H9 (cell line): ENCODE data around the gene PIGM. TPM values are rescaled to one million over a fixed set of nuclear protein-coding genes. Genes with fewer than 3 reads are reported as not detected.

Experiments used
- DNase-seq: peaks from one replicate; pipeline ENCODE4 v3.0.0-alpha.2; 2017
- H2AFZ ChIP-seq: one replicate; pipeline ENCODE4 v1.6.1; 2013; ENCODE audit warnings: mild to moderate bottlenecking, low read length, control low read depth, moderate library complexity
- H2AK5ac ChIP-seq: 2 replicates; pipeline ENCODE4 v1.6.1; 2013; ENCODE audit warnings: low read length, control low read depth, mixed read lengths; ENCODE audit not compliant: insufficient read length
- H2BK120ac ChIP-seq: one replicate; pipeline ENCODE4 v1.6.1; 2013; ENCODE audit warnings: low read depth, mild to moderate bottlenecking, low read length, control low read depth, inconsistent platforms; ENCODE audit not compliant: poor library complexity, severe bottlenecking
- H2BK12ac ChIP-seq: 2 replicates; pipeline ENCODE4 v1.6.1; 2013; ENCODE audit warnings: low read length, control low read depth, mixed read lengths, low read depth; ENCODE audit not compliant: insufficient read length
- H2BK15ac ChIP-seq: 2 replicates; pipeline ENCODE4 v1.6.1; 2013; ENCODE audit warnings: low read depth, low read length, control low read depth
- H2BK20ac ChIP-seq: one replicate; pipeline ENCODE4 v1.6.1; 2013; ENCODE audit warnings: low read depth, mild to moderate bottlenecking, low read length, control low read depth, inconsistent platforms; ENCODE audit not compliant: poor library complexity, severe bottlenecking
- H2BK5ac ChIP-seq: 2 replicates; pipeline ENCODE4 v1.6.1; 2013; ENCODE audit warnings: low read length, control low read depth, mixed read lengths; ENCODE audit not compliant: insufficient read length
- H3K14ac ChIP-seq: 2 replicates; pipeline ENCODE4 v1.6.1; 2013; ENCODE audit warnings: low read length, control low read depth; ENCODE audit not compliant: insufficient read depth
- H3K18ac ChIP-seq: 2 replicates; pipeline ENCODE4 v1.6.1; 2013; ENCODE audit warnings: low read depth, mild to moderate bottlenecking, mixed read lengths, low read length, control low read depth; ENCODE audit not compliant: insufficient read length
- H3K23ac ChIP-seq: 2 replicates; pipeline ENCODE4 v1.6.1; 2013; ENCODE audit warnings: low read length, control low read depth, mixed read lengths, low read depth; ENCODE audit not compliant: insufficient read length
- H3K23me2 ChIP-seq: 2 replicates; pipeline ENCODE4 v1.6.1; 2013; ENCODE audit warnings: low read depth, mild to moderate bottlenecking, mixed read lengths, low read length, control low read depth; ENCODE audit not compliant: insufficient read length, poor library complexity, severe bottlenecking
- H3K27ac ChIP-seq: 2 replicates; pipeline ENCODE4 v1.5.1; 2013; ENCODE audit warnings: low read length, control low read depth, mixed read lengths, low read depth; ENCODE audit not compliant: insufficient read length
- H3K27me3 ChIP-seq: 2 replicates; pipeline ENCODE4 v1.6.1; 2013; ENCODE audit warnings: low read length, control low read depth, inconsistent platforms; ENCODE audit not compliant: insufficient read depth
- H3K4ac ChIP-seq: 2 replicates; pipeline ENCODE4 v1.6.1; 2013; ENCODE audit warnings: low read depth, mild to moderate bottlenecking, control low read depth, inconsistent platforms, low read length, moderate library complexity
- H3K4me1 ChIP-seq: 2 replicates; pipeline ENCODE4 v1.6.1; 2013; ENCODE audit warnings: low read length, control low read depth, inconsistent platforms; ENCODE audit not compliant: insufficient read depth
- H3K4me2 ChIP-seq: 2 replicates; pipeline ENCODE4 v1.6.1; 2013; ENCODE audit warnings: low read length, control low read depth, mixed read lengths; ENCODE audit not compliant: insufficient read length, insufficient read depth
- H3K56ac ChIP-seq: 2 replicates; pipeline ENCODE4 v1.6.1; 2013; ENCODE audit warnings: low read depth, mild to moderate bottlenecking, mixed read lengths, low read length, control low read depth; ENCODE audit not compliant: insufficient read length
- H3K79me1 ChIP-seq: 2 replicates; pipeline ENCODE4 v1.6.1; 2013; ENCODE audit warnings: low read depth, mild to moderate bottlenecking, moderate library complexity, low read length, control low read depth, inconsistent platforms; ENCODE audit not compliant: insufficient read depth, poor library complexity, severe bottlenecking
- H3K79me2 ChIP-seq: 2 replicates; pipeline ENCODE4 v1.6.1; 2013; ENCODE audit warnings: low read length, control low read depth, inconsistent platforms; ENCODE audit not compliant: insufficient read depth
- H3K9ac ChIP-seq: 2 replicates; pipeline ENCODE4 v1.6.1; 2013; ENCODE audit warnings: low read length, control low read depth, mixed read lengths; ENCODE audit not compliant: insufficient read length; ENCODE audit errors: extremely low read depth
- H3K9me3 ChIP-seq: one replicate; pipeline ENCODE4 v1.6.1; 2013; ENCODE audit warnings: low read depth, low read length, inconsistent platforms; ENCODE audit not compliant: control insufficient read depth
- H3T11ph ChIP-seq: one replicate; pipeline ENCODE4 v1.6.1; 2013; ENCODE audit warnings: mild to moderate bottlenecking, low read length, control low read depth, inconsistent platforms
- H4K20me1 ChIP-seq: one replicate; pipeline ENCODE4 v1.6.1; 2013; ENCODE audit not compliant: control insufficient read depth, insufficient read length, insufficient read depth
- H4K5ac ChIP-seq: 2 replicates; pipeline ENCODE4 v1.6.1; 2013; ENCODE audit warnings: low read depth, mild to moderate bottlenecking, mixed read lengths, low read length, control low read depth; ENCODE audit not compliant: insufficient read length
- H4K8ac ChIP-seq: replicated peaks from 2 replicates; pipeline ENCODE4 v1.6.1; 2013; ENCODE audit warnings: low read length, control low read depth, mixed read lengths, low read depth; ENCODE audit not compliant: insufficient read length
- H4K91ac ChIP-seq: 2 replicates; pipeline ENCODE4 v1.6.1; 2013; ENCODE audit warnings: low read depth, mild to moderate bottlenecking, moderate library complexity, mixed read lengths, low read length, control low read depth; ENCODE audit not compliant: insufficient read length
- H3K27ac Mint-ChIP-seq, 3 experiments: 2 replicates in 2 of 3; 3 replicates in 1 of 3; pipeline ENCODE4 v1.8.0; 2020 to 2021; ENCODE audit warnings: mixed read lengths in 3 of 3, mild to moderate bottlenecking in 1 of 3, moderate library complexity in 1 of 3
- H3K27me3 Mint-ChIP-seq: 2 replicates; pipeline ENCODE4 v1.8.0; 2021; ENCODE audit warnings: low read depth, mild to moderate bottlenecking, moderate library complexity, mixed read lengths
- H3K36me3 Mint-ChIP-seq, 3 experiments: 2 replicates in 2 of 3; 3 replicates in 1 of 3; pipeline ENCODE4 v1.8.0; 2020 to 2021; ENCODE audit warnings: low read depth in 3 of 3, mixed read lengths in 3 of 3; ENCODE audit not compliant: insufficient read depth in 1 of 3
- H3K4me1 Mint-ChIP-seq, 2 experiments: 2 replicates each; pipeline ENCODE4 v1.8.0; 2020; ENCODE audit warnings: mixed read lengths in 2 of 2
- H3K4me3 Mint-ChIP-seq, 2 experiments: 2 replicates in 1 of 2; 3 replicates in 1 of 2; pipeline ENCODE4 v1.8.0; 2020 to 2021; ENCODE audit warnings: mild to moderate bottlenecking in 2 of 2, mixed read lengths in 2 of 2, moderate library complexity in 1 of 2
- H3K9me3 Mint-ChIP-seq, 2 experiments: 2 replicates in 1 of 2; 3 replicates in 1 of 2; pipeline ENCODE4 v1.8.0; 2020; ENCODE audit warnings: mild to moderate bottlenecking in 2 of 2, mixed read lengths in 2 of 2, moderate library complexity in 1 of 2
- CTCF ChIP-seq: fragments of 200-600 bp; sonication (generic); conservative IDR thresholded peaks from 3 replicates; pipeline ENCODE4 v1.8.0; 2021; ENCODE audit warnings: antibody characterized with exemption, mild to moderate bottlenecking
- WGBS: extraction: QIAGEN DNeasy Blood & Tissue Kit; methylation state at CpG from one replicate; pipeline ENCODE4 v1.1.7; 2013; ENCODE audit warnings: missing lambda C conversion rate, low lambda C conversion rate, mixed read lengths; ENCODE audit not compliant: insufficient read length; ENCODE audit errors: extremely low coverage; 5-methylcytosine and 5-hydroxymethylcytosine counted together
- total RNA-seq: library from RNA; stranded (reverse); gene quantifications from 2 replicates; pipeline ENCODE4 v1.2.1, GENCODE V29; 2021

The PIGM gene
- total RNA-seq, 1 experiment from 2014 or later = 5.9 TPM

GRCh38 chr1:160017592-160017991 is 14.2 kb downstream of the PIGM start:
- Histone ChIP-seq H3K9ac (no peak overlapping the region), H4K5ac (no peak overlapping the region), H3K27ac (no peak overlapping the region), H2BK5ac (no peak overlapping the region), H3K9me3 (no peaks in the 10 kb centered on the region), H3K79me2 (no peaks in the 10 kb centered on the region), H4K20me1 (no peaks in the 10 kb centered on the region), H4K8ac (no peak overlapping the region), H3K23ac (no peak overlapping the region), H3K4ac (no peak overlapping the region), H3K79me1 (no peaks in the 10 kb centered on the region), H3K14ac (no peak overlapping the region), H3K4me2 (no peak overlapping the region), H4K91ac (no peak overlapping the region), H3K56ac (no peak overlapping the region), H3K4me1 (no peaks in the 10 kb centered on the region), H3T11ph (no peak overlapping the region), H2AK5ac (no peak overlapping the region), H3K18ac (no peak overlapping the region), H2BK20ac (no peak overlapping the region), H2AFZ (no peak overlapping the region), H2BK120ac (no peak overlapping the region), H3K27me3 (no peaks in the 10 kb centered on the region), H3K23me2 (no peaks in the 10 kb centered on the region), H2BK15ac (no peak overlapping the region), H2BK12ac (no peak overlapping the region)
- no peak for TF ChIP-seq CTCF
- no peak overlapping the region for H3K27ac Mint-ChIP-seq
- H3K36me3 Mint-ChIP-seq = no peaks in the 10 kb centered on the region
- H3K4me3 Mint-ChIP-seq = no peak overlapping the region
- H3K27me3 Mint-ChIP-seq = peaks cover 7% of the 10 kb centered on the region
- WGBS = no CpG with 5 or more reads among the region's 1 CpG
- no peaks in the 10 kb centered on the region for H3K4me1 Mint-ChIP-seq
- no peaks in the 10 kb centered on the region for H3K9me3 Mint-ChIP-seq
- no peak for DNase-seq
